ENCODE results near the gene MACROD1.

DNA sequence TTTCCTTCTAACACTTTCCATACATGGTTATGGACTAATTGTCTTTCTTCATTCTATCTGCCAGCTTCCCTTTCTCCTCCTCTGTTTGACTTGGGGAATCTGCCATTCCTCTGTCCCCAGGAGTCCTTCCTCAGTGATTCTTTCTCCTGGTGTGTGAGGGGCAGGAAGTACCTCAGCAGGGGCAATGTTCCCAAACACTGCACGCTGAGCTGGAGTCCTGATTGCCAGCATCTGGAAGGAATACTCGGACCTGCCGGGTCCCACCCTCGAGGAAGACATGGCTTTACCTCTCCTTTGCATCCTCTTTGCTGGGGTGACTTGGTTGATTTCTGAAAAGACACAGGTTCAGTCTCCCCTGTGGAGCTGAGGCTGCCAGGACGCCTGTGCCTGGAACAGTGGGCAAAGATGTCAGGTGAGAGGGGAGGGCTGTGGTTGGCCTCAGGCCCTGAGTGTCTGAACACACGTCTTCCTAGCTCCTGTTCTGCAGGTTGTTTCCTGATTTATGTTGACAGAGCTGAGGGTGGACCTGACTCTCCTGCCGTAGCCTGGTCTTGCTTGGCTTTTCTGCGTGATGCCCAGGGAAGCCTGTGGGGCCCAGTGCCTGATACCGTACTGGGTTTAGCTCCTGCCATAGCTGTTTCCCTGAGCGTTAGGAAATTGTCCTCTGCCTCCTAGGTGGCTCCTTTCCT, 187.2 kb downstream of the MACROD1 start:
- TF ChIP-seq, protein P1, sequence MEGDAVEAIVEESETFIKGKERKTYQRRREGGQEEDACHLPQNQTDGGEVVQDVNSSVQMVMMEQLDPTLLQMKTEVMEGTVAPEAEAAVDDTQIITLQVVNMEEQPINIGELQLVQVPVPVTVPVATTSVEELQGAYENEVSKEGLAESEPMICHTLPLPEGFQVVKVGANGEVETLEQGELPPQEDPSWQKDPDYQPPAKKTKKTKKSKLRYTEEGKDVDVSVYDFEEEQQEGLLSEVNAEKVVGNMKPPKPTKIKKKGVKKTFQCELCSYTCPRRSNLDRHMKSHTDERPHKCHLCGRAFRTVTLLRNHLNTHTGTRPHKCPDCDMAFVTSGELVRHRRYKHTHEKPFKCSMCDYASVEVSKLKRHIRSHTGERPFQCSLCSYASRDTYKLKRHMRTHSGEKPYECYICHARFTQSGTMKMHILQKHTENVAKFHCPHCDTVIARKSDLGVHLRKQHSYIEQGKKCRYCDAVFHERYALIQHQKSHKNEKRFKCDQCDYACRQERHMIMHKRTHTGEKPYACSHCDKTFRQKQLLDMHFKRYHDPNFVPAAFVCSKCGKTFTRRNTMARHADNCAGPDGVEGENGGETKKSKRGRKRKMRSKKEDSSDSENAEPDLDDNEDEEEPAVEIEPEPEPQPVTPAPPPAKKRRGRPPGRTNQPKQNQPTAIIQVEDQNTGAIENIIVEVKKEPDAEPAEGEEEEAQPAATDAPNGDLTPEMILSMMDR (IDR thresholded peaks at IDR 0.05): no peak
- TF ChIP-seq POLR2AphosphoS5 (IDR thresholded peaks at IDR 0.05) (no peak), POLR2A (IDR thresholded peaks at IDR 0.05; ENCODE audit: low read depth) (no peak)

Measured in esophagus muscularis mucosa (tissue), 3 donors.